ENCODE measurements around the gene CD1E. TPM values are rescaled to one million over a fixed set of nuclear protein-coding genes. Genes with fewer than 3 reads are reported as not detected.

Gene CD1E
- total and polyA plus RNA-seq, 2 of the 13 experiments (the other 11 are each of a cell fraction or from before 2014, with no cell fraction given): not detected

DNA sequence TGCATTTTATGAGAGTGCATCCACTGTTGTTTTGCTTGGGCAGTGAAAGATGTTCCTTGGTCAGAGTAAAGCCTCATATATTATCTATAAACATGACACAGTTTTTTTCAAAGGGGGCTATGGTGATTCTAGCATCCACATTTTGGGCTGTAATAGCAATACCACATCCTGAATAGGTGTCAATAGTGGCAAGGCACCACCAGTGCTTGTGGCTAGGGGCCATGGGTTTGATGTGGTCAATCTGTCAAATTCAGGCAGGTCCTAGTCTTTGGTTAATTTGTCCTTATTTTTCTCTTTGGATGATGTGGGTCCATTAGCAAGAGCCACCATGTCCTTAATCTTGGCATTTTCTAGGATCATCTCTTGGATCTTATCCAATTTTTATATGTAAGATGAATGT, 13.1 kb downstream of the CD1E start:
- Histone ChIP-seq H3K27me3 (ENCODE audit: control insufficient read depth in 1 of 2, insufficient read depth in 2 of 2, low read length in 2 of 2) (no peaks in the 10 kb centered on the region), H4K20me1 (ENCODE audit: insufficient read depth, low read length) (no peaks in the 10 kb centered on the region), H3K36me3 (replicated peaks in 1 of 2; ENCODE audit: control insufficient read depth in 1 of 2, insufficient read depth in 2 of 2, low read length in 2 of 2) (no peaks in the 10 kb centered on the region), H3K9ac (ENCODE audit: insufficient read depth, low read depth, low read length) (no peak overlapping the region), H2AFZ (ENCODE audit: low read length) (no peak overlapping the region), H3K4me1 (ENCODE audit: insufficient read depth, low read length) (no peaks in the 10 kb centered on the region), H3K27ac (ENCODE audit: extremely low read length, insufficient read depth, low read length) (no peak overlapping the region), H3K9me3 (ENCODE audit: low read length) (peaks cover 90% of the 10 kb centered on the region), H3K79me2 (ENCODE audit: insufficient read depth, low read length) (no peaks in the 10 kb centered on the region), H3K4me2 (ENCODE audit: low read depth, low read length) (no peak overlapping the region), H3K4me3 (replicated peaks in 1 of 3; ENCODE audit: insufficient read depth in 1 of 3, low read depth in 2 of 3, low read length in 3 of 3) (no peak overlapping the region)
- no TSS peak for BruUV-seq (replicated peaks)
- intact Hi-C loops (cut with micrococcal nuclease; ENCODE audit: unreplicated experiment) (no loop called here), in situ Hi-C loops (cut with HindIII; ENCODE audit: extremely low pct_ligation_motif_present, low pct_unique_long_range_greater_than_20kb) (no loop called here)
- ChIA-PET POLR2A (no interaction called here), CTCF (ENCODE audit: low intra/inter-chr PET ratio, low total read pairs) (no interaction called here)
- no peak for ATAC-seq
- TF ChIP-seq SAP130 (CRISPR knock-in tag; IDR thresholded peaks at IDR 0.05; ENCODE audit: low read depth): no peak
- no peak for DNase-seq (ENCODE audit: low spot score)
- no peak for FAIRE-seq

DNA sequence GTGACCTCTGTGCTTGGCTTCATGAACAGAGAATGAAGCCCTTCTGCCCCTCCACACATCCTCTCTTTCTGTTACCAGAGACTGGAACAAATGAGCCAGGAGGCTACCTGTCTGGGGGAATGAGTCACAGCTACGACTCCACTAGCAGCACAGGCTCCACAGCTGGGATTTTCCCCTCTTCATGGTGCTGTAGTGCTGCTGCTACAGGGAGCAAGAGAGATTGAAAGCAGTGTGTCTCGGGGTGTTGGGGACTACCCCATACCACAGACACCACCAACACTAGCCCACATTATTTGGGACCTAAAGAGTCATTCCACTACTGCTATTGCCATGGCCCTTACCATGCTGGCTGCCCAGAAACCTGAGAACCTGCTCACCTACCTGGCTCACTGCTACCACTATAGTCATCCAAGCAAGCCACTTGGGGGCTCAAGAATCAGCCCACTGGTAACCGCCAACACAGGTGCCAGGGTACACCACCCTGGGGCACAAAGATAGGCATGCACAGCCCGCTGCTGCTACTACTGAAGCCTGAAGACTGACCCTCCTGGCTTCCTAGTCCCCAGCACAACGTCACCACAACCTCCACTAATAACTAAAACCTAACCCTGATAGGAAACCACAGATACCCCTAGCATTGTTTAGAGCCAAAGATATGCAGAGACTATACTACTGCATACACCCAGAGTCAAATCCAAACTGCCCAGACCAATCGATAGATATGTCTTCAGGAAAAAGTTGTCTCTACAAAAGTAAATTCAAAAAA, 17.7 kb downstream of the CD1E start:
- Histone ChIP-seq H3K79me2 (ENCODE audit: insufficient read depth, low read length) (no peaks in the 10 kb centered on the region), H3K9me3 (ENCODE audit: low read length) (peaks cover 78% of the 10 kb centered on the region), H3K27ac (ENCODE audit: extremely low read length, insufficient read depth, low read length) (no peak overlapping the region), H3K4me1 (ENCODE audit: insufficient read depth, low read length) (no peaks in the 10 kb centered on the region), H3K4me2 (ENCODE audit: low read depth, low read length) (no peak overlapping the region), H3K9ac (ENCODE audit: insufficient read depth, low read depth, low read length) (no peak overlapping the region), H3K27me3 (ENCODE audit: control insufficient read depth in 1 of 2, insufficient read depth in 2 of 2, low read length in 2 of 2) (no peaks in the 10 kb centered on the region), H2AFZ (ENCODE audit: low read length) (no peak overlapping the region), H3K4me3 (replicated peaks in 1 of 3; ENCODE audit: insufficient read depth in 1 of 3, low read depth in 2 of 3, low read length in 3 of 3) (no peak overlapping the region), H3K36me3 (replicated peaks in 1 of 2; ENCODE audit: control insufficient read depth in 1 of 2, insufficient read depth in 2 of 2, low read length in 2 of 2) (no peaks in the 10 kb centered on the region), H4K20me1 (ENCODE audit: insufficient read depth, low read length) (no peaks in the 10 kb centered on the region)
- intact Hi-C loops (cut with micrococcal nuclease; ENCODE audit: unreplicated experiment) (no loop called here), in situ Hi-C loops (cut with HindIII; ENCODE audit: extremely low pct_ligation_motif_present, low pct_unique_long_range_greater_than_20kb) (no loop called here)
- WGBS (ENCODE audit: low lambda C conversion rate): 0% methylated on average over 3 of the region's 6 CpGs
- ChIA-PET POLR2A (no interaction called here), CTCF (ENCODE audit: low intra/inter-chr PET ratio, low total read pairs) (no interaction called here)
- no TSS peak for BruUV-seq (replicated peaks)
- DNase-seq (ENCODE audit: low spot score): no peak
- no peak for ATAC-seq
- FAIRE-seq: no peak
- TF ChIP-seq ARID3A (IDR thresholded peaks at IDR 0.05; ENCODE audit: low read depth, low read length) (no peak), PBX3 (CRISPR knock-in tag; IDR thresholded peaks at IDR 0.05; ENCODE audit: borderline replicate concordance) (no peak), PLRG1 (conservative IDR thresholded peaks at IDR 0.05) (no peak), RFX3 (CRISPR knock-in tag; IDR thresholded peaks at IDR 0.05) (no peak), ARNTL (CRISPR knock-in tag; IDR thresholded peaks at IDR 0.05) (no peak), GABPB1 (CRISPR knock-in tag; IDR thresholded peaks at IDR 0.05) (no peak), CBX5 (CRISPR knock-in tag; IDR thresholded peaks at IDR 0.05; ENCODE audit: borderline replicate concordance) (no peak), HBP1 (CRISPR knock-in tag; IDR thresholded peaks at IDR 0.05; ENCODE audit: low read depth) (no peak), REXO4 (CRISPR knock-in tag; IDR thresholded peaks at IDR 0.05; ENCODE audit: borderline replicate concordance) (no peak), ZNF431 (CRISPR knock-in tag; IDR thresholded peaks at IDR 0.05; ENCODE audit: borderline replicate concordance, low read depth) (no peak), POLR2AphosphoS5 (IDR thresholded peaks at IDR 0.05; ENCODE audit: low read depth, low read length) (no peak), ATF7-NPFF (CRISPR knock-in tag; IDR thresholded peaks at IDR 0.05; ENCODE audit: low read depth) (no peak)
- TF ChIP-seq, protein P1, sequence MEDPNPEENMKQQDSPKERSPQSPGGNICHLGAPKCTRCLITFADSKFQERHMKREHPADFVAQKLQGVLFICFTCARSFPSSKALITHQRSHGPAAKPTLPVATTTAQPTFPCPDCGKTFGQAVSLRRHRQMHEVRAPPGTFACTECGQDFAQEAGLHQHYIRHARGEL (CRISPR knock-in tag; IDR thresholded peaks at IDR 0.05): no peak
